Heart right ventricle (tissue), 16 donors: ENCODE measurements around the gene BBLN. TPM values are rescaled to one million over a fixed set of nuclear protein-coding genes. Genes with fewer than 3 reads are reported as not detected.

Experiments used
- ATAC-seq, 8 donors: fragments of 200-7000 bp; cut with Tn5 transposase; one replicate each; pipeline ENCODE4 v1.9.1; 2020; ENCODE audit warnings: mild to moderate bottlenecking in 8 of 8, moderate library complexity in 8 of 8, moderate number of reproducible peaks in 1 of 8
- DNase-seq, 2 donors: peaks; one replicate each; pipeline ENCODE4 v3.0.0-alpha.2; 2020
- H3K27ac ChIP-seq, 10 donors: fragments of 200-600 bp; sonication (generic) in 2 of 10; one replicate each; pipeline versions ENCODE4 v1.5.0 to v1.8.0; 2020 to 2022; ENCODE audit warnings: mild to moderate bottlenecking in 3 of 10
- H3K27me3 ChIP-seq, 7 donors: fragments of 200-600 bp; one replicate each; pipeline ENCODE4 v1.8.0; 2021 to 2022; ENCODE audit warnings: mild to moderate bottlenecking in 2 of 7
- H3K36me3 ChIP-seq, 9 donors: fragments of 200-600 bp; sonication (generic) in 1 of 9; one replicate each; pipeline versions ENCODE4 v1.5.0 to v1.8.0; 2020 to 2022; ENCODE audit warnings: mild to moderate bottlenecking in 2 of 9
- H3K4me1 ChIP-seq, 9 donors: fragments of 200-600 bp; sonication (generic) in 1 of 9; one replicate each; pipeline versions ENCODE4 v1.5.0 to v1.8.0; 2020 to 2022; ENCODE audit warnings: mild to moderate bottlenecking in 4 of 9
- H3K4me3 ChIP-seq, 10 donors: fragments of 200-600 bp; sonication (generic) in 2 of 10; one replicate each; pipeline versions ENCODE4 v1.5.0 to v1.8.0; 2020 to 2022; ENCODE audit warnings: mild to moderate bottlenecking in 7 of 10, moderate library complexity in 2 of 10
- H3K9me3 ChIP-seq, 11 donors: fragments of 200-600 bp in 10 of 11; sonication (generic) in 2 of 11; one replicate each; pipeline versions ENCODE4 v1.5.0 to v1.8.0; 2013 to 2022; ENCODE audit warnings: mild to moderate bottlenecking in 2 of 11, control low read depth in 1 of 11, moderate library complexity in 1 of 11
- CTCF ChIP-seq, 9 donors: fragments of 200-600 bp; sonication (generic) in 2 of 9; IDR thresholded peaks; one replicate each; pipeline versions ENCODE4 v1.5.0 to v1.8.0; 2021 to 2022; ENCODE audit warnings: antibody characterized with exemption in 9 of 9, mild to moderate bottlenecking in 5 of 9, moderate library complexity in 1 of 9
- WGBS, 2 donors: extraction: QIAGEN DNeasy Blood & Tissue Kit; methylation state at CpG; one replicate each; pipeline ENCODE4 v1.1.7; 2013; ENCODE audit warnings: inconsistent platforms in 1 of 2; 5-methylcytosine and 5-hydroxymethylcytosine counted together
- intact Hi-C, 10 donors: fragments of 100-400 bp; cut with DNase I; formaldehyde crosslinking; loops; one replicate each; pipeline versions ENCODE4 v1.11.1 to v1.14.2; 2022
- polyA plus RNA-seq, 2 donors: library from polyadenylated mRNA; stranded (reverse); fragments of 200-250 nt; gene quantifications; one replicate each; pipeline ENCODE4 v1.2.3, GENCODE V29; 2013
- total RNA-seq, 10 donors: library from RNA; stranded (reverse); fragmentation: NEBNext Ultra II Directional in 3 of 10; extraction: Animal tissue kit (Norgen Biotek cat#: 25700) in 3 of 10; gene quantifications; one replicate each; pipeline versions ENCODE4 v1.2.1 to v1.2.4, GENCODE V29; 2021 to 2023
- donor health status: Arrhythmogenic right ventricular cardiomyopathy.
- donor health status: ischemic (EF 13 %, LVEDD 7.1; RV severe dilation, severe dysfunction).
- donor health status: healthy with polysubstance abuse.
- donor health status: DM: no; HTN: yes; CAD: no.
- donor health status: DM: no; HTN: no; CAD: no.
- donor health status: ischemic (EF 25% LVEDD 6.9; RV normal size, moderate dysfunction).
- donor health status: ischemic (EF 25% LVEDD 5.7; RV mildly dilated, moderate dysfunction).
- donor health status: healthy.
- donor health status: DM: yes; HTN: yes; CAD: no.
- donor health status: Ischemic cardiomyopathy.
- donor health status: ischemic (EF 35%, LVEDD 5.7; RV mildly dilated, moderate dysfunction).
- donor health status: nonischemic (EF 11% LVEDD 7.7; RV severe dilation, severe dysfunction).
- donor health status: DM: yes; HTN: yes; CAD: no.
- donor health status: PGD.
- donor health status: ischemic (EF 29% LVEDD 5.4; RV normal size, mild dysfunction).
- donor health status: nonischemic (EF 23%, LVEDD 6.1; RV moderate dilation, normal function).

The BBLN gene
- total and polyA plus RNA-seq, 12 donors: 29.5 to 159 (median 38.6) TPM

DNA sequence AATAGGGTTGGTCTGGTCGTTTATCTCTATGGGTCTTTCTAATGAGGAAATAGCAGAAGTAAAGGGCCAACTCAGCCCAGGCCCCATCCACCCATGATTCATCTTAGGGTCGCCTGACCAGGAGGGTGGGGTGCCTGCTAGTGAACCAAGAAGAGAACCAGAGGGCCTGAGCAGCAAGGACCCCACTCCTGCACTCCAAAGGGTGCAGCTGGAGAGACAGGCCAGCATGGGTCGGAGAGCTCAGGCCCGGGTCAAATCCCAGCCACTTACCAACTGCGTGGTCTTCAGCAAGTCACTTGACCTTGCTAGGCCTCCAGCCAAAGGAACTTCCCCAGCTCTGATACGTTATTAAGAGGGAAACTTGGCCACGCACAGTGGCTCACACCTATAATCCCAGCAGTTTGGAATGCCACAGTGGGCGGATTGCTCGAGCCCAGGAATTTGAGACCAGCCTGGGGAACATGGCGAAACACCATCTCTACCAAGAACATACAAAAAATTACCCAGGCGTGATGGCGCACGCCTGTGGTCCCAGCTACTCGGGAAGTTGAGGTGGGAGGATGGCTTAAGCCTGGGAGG, 4.3 kb downstream of the BBLN start:
- peaks cover 0 to 24% (median 12%) of the 10 kb centered on the region in 9 donors for H3K4me1 ChIP-seq
- intact Hi-C loops: no loop called here
- H3K27me3 ChIP-seq: no peaks in the 10 kb centered on the region
- peaks cover 0 to 73% (median 35%) of the 10 kb centered on the region in 9 donors for H3K36me3 ChIP-seq
- DNase-seq: no peak
- no peaks in the 10 kb centered on the region for H3K9me3 ChIP-seq
- peak overlapping the region in 1 of 10 donors; percentile 56 for H3K27ac ChIP-seq
- TF ChIP-seq CTCF (IDR thresholded peaks at IDR 0.05): no peak
- H3K4me3 ChIP-seq: no peak overlapping the region
- WGBS, 2 donors: 60 to 64% methylated on average over 14 of the region's 14 CpGs
- ATAC-seq: no peak

DNA sequence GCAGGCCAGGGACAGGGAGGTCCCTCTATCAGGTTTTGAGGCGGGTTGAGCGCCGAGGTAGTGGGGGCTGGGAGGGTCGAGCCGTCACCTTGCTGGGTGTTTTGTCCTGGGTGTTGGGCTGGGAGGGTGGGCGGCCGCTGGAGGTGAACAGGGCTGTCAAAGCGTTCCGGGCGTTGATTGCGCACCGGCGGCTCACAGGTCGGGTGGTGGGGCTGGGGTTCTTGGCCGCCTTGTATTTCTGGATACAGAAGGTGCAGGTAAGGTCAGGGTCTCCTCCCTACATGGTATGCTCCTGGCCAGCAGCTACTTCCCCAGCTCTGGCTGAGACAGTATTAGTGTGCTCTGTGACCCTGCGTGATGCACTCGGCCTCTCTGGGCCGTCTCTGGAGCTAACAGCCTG, 6.1 kb downstream of the BBLN start:
- H3K36me3 ChIP-seq: peaks cover 0 to 90% (median 41%) of the 10 kb centered on the region in 9 donors
- ATAC-seq (no peak), DNase-seq (no peak)
- peaks cover 0 to 14% (median 2%) of the 10 kb centered on the region in 9 donors for H3K4me1 ChIP-seq
- no peaks in the 10 kb centered on the region for H3K9me3 ChIP-seq
- no peak for TF ChIP-seq CTCF (IDR thresholded peaks at IDR 0.05)
- WGBS, 2 donors: 96 to 98% methylated on average over 18 of the region's 18 CpGs
- intact Hi-C loops: no loop called here
- H3K4me3 ChIP-seq: no peak overlapping the region
- H3K27me3 ChIP-seq: no peaks in the 10 kb centered on the region
- no peak overlapping the region for H3K27ac ChIP-seq

DNA sequence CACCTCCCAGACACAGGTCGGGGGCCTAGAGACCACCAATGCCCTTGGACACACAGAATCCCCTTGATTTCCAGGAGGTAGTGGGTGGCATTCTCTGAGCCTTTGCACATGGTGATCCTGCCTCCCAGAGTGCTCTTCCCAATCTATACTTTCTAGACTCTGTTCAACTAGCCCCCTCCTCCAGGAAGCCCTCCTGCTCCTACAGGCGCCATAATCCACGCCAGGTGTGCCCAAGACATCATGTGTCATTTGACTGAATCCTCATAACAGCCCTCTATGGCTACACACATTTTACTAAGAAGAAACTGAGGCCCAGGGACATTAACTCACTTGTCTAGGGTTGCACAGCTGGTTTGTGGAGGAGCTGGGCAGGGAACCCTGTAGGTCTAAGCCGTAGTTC, 7.1 kb downstream of the BBLN start:
- no peak overlapping the region for H3K27ac ChIP-seq
- intact Hi-C loops: no loop called here
- no peaks in the 10 kb centered on the region for H3K27me3 ChIP-seq
- ATAC-seq (no peak), DNase-seq (no peak)
- H3K4me3 ChIP-seq: no peak overlapping the region
- H3K4me1 ChIP-seq: peaks cover 0 to 7% (median 0%) of the 10 kb centered on the region in 9 donors
- no peak for TF ChIP-seq CTCF (IDR thresholded peaks at IDR 0.05)
- H3K9me3 ChIP-seq: no peaks in the 10 kb centered on the region
- 97 to 99% methylated on average over 4 of the region's 4 CpGs for WGBS, 2 donors
- peaks cover 0 to 96% (median 41%) of the 10 kb centered on the region in 9 donors for H3K36me3 ChIP-seq

GRCh38 chr9:128168731-128169308, 8.8 kb downstream of the BBLN start:
- H3K4me3 ChIP-seq: no peak overlapping the region
- no peaks in the 10 kb centered on the region for H3K9me3 ChIP-seq
- H3K36me3 ChIP-seq: peaks cover 0 to 99% (median 37%) of the 10 kb centered on the region in 9 donors
- no peak for DNase-seq
- no peak overlapping the region for H3K27ac ChIP-seq
- intact Hi-C loops: no loop called here
- TF ChIP-seq CTCF (IDR thresholded peaks at IDR 0.05): no peak
- H3K4me1 ChIP-seq: peaks cover 0 to 5% (median 0%) of the 10 kb centered on the region in 9 donors
- H3K27me3 ChIP-seq: no peaks in the 10 kb centered on the region
- 92 to 94% methylated on average over 8 of the region's 8 CpGs for WGBS, 2 donors
- no peak for ATAC-seq
